ENCODE measurements around the gene CKMT2.

Gene CKMT2

GRCh38 chr5:81305785-81306184 lies 72.7 kb downstream of the CKMT2 start:
- Histone ChIP-seq H2AFZ (ENCODE audit: low read depth, low read length) (no peak overlapping the region), H3K9me3 (ENCODE audit: low read length) (no peaks in the 10 kb centered on the region), H3K4me1 (ENCODE audit: insufficient read depth, low read length) (peaks cover 6% of the 10 kb centered on the region), H3K4me3 (ENCODE audit: low read length) (no peak overlapping the region), H3K36me3 (ENCODE audit: insufficient read depth, low read length) (peaks cover 24% of the 10 kb centered on the region), H3K27me3 (ENCODE audit: insufficient read depth, low read length) (no peaks in the 10 kb centered on the region)

DNA sequence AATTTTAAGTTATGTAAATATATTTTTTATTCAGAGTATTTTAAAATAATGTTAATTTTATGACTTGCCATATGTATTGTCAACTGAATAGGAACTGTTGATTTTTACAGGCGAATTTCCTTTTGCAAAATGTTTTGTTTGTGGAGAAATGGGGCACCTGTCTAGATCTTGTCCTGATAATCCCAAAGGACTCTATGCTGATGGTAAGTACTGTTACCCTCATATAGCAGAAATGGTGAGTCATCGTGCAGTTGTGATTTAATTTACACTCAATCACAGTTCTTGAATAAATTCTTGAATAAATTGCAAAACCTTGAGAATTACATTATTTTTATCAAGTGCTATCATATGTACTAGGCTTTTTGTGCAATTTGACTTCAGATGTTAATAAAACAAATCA lies 75.7 kb downstream of the CKMT2 start:
- Histone ChIP-seq H3K27me3 (ENCODE audit: insufficient read depth, low read length) (no peaks in the 10 kb centered on the region), H3K36me3 (ENCODE audit: insufficient read depth, low read length) (peaks cover 50% of the 10 kb centered on the region), H3K4me3 (ENCODE audit: low read length) (no peak overlapping the region), H3K9me3 (ENCODE audit: low read length) (no peaks in the 10 kb centered on the region), H2AFZ (ENCODE audit: low read depth, low read length) (no peak overlapping the region), H3K4me1 (ENCODE audit: insufficient read depth, low read length) (no peaks in the 10 kb centered on the region)

DNA sequence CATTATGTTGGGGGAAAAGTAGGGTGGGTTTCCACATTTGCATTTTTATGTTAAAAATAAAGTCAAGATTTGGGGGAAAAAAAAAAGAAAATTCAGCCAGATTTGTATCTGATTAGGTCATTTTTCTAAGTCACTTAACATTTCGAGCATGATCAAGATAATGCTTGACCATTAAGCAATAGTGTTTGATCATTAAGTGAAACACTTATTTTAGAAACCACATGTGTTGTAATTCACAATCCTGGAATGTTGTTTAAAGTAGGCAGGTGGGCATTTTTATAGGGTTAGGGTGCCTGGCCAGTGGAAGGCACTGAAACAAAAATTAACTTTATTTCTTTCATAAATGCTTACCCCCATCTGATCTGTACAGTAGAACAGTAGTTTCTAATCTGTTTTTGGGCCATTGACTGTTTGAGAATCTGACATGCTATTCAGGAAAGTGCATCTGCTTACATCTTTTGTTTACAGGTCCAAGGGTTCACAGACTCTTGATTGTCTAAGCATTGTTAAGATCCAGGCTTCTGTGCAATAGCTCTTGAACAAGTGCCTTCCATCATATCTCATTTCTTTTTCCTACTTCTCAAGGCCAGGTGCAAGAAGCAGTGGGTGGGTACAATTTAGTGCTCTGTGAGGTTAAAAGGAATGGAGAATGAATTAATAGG lies 77.4 kb downstream of the CKMT2 start:
- Histone ChIP-seq H3K4me3 (ENCODE audit: low read length) (no peak overlapping the region), H3K27me3 (ENCODE audit: insufficient read depth, low read length) (no peaks in the 10 kb centered on the region), H2AFZ (ENCODE audit: low read depth, low read length) (no peak overlapping the region), H3K36me3 (ENCODE audit: insufficient read depth, low read length) (peaks cover 45% of the 10 kb centered on the region), H3K4me1 (ENCODE audit: insufficient read depth, low read length) (peaks cover 8% of the 10 kb centered on the region), H3K9me3 (ENCODE audit: low read length) (no peaks in the 10 kb centered on the region)

GRCh38 chr5:81313278-81313677 lies 80.2 kb downstream of the CKMT2 start:
- Histone ChIP-seq H2AFZ (ENCODE audit: low read depth, low read length) (no peak overlapping the region), H3K9me3 (ENCODE audit: low read length) (no peaks in the 10 kb centered on the region), H3K27me3 (ENCODE audit: insufficient read depth, low read length) (no peaks in the 10 kb centered on the region), H3K4me3 (ENCODE audit: low read length) (no peak overlapping the region), H3K4me1 (ENCODE audit: insufficient read depth, low read length) (peaks cover 9% of the 10 kb centered on the region), H3K36me3 (ENCODE audit: insufficient read depth, low read length) (peaks cover 41% of the 10 kb centered on the region)

DNA sequence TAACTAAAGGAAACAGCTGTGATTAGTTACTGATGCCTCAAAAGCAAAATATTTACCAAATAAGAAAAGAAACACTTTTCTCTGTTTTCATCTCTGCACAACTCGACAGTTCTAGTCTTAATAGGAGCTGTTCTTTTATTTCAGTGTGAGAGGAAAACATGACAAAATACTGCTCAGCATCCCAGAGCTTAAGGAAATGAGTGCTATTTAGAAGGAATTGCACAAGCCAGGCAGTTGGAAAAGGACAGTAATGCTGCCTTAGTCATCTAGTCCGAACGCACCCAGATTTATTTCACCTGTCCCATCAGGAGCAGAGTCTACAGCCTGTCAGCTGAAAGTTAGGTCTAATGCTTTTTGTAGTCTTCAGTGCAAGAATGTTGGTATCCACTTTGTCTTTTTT lies 80.6 kb downstream of the CKMT2 start:
- H3K36me3 ChIP-seq (ENCODE audit: insufficient read depth, low read length) = peaks cover 38% of the 10 kb centered on the region
- H3K9me3 ChIP-seq (ENCODE audit: low read length) = no peaks in the 10 kb centered on the region
- H3K4me1 ChIP-seq (ENCODE audit: insufficient read depth, low read length) = peaks cover 9% of the 10 kb centered on the region
- no peak overlapping the region for H3K4me3 ChIP-seq (ENCODE audit: low read length)
- H3K27me3 ChIP-seq (ENCODE audit: insufficient read depth, low read length) = no peaks in the 10 kb centered on the region
- no peak overlapping the region for H2AFZ ChIP-seq (ENCODE audit: low read depth, low read length)

- H3K27me3 ChIP-seq (ENCODE audit: insufficient read depth, low read length) = no peaks in the 10 kb centered on the region
- no peak overlapping the region for H3K4me3 ChIP-seq (ENCODE audit: low read length)
- H3K4me1 ChIP-seq (ENCODE audit: insufficient read depth, low read length) = peaks cover 9% of the 10 kb centered on the region
- H2AFZ ChIP-seq (ENCODE audit: low read depth, low read length) = no peak overlapping the region
- no peaks in the 10 kb centered on the region for H3K9me3 ChIP-seq (ENCODE audit: low read length)
- peaks cover 32% of the 10 kb centered on the region for H3K36me3 ChIP-seq (ENCODE audit: insufficient read depth, low read length)
Measured at GRCh38 chr5:81314581-81314980, 81.5 kb downstream of the CKMT2 start.

GRCh38 chr5:81315336-81315735 lies 82.2 kb downstream of the CKMT2 start:
- Histone ChIP-seq H3K36me3 (ENCODE audit: insufficient read depth, low read length) (peaks cover 31% of the 10 kb centered on the region), H3K4me3 (ENCODE audit: low read length) (no peak overlapping the region), H3K9me3 (ENCODE audit: low read length) (no peaks in the 10 kb centered on the region), H3K4me1 (ENCODE audit: insufficient read depth, low read length) (peaks cover 9% of the 10 kb centered on the region), H3K27me3 (ENCODE audit: insufficient read depth, low read length) (no peaks in the 10 kb centered on the region), H2AFZ (ENCODE audit: low read depth, low read length) (no peak overlapping the region)

- no peaks in the 10 kb centered on the region for H3K27me3 ChIP-seq (ENCODE audit: insufficient read depth, low read length)
- no peak overlapping the region for H3K4me3 ChIP-seq (ENCODE audit: low read length)
- H2AFZ ChIP-seq (ENCODE audit: low read depth, low read length) = no peak overlapping the region
- H3K36me3 ChIP-seq (ENCODE audit: insufficient read depth, low read length) = peaks cover 26% of the 10 kb centered on the region
- peaks cover 9% of the 10 kb centered on the region for H3K4me1 ChIP-seq (ENCODE audit: insufficient read depth, low read length)
- no peaks in the 10 kb centered on the region for H3K9me3 ChIP-seq (ENCODE audit: low read length)
Measured at GRCh38 chr5:81315830-81316229, 82.7 kb downstream of the CKMT2 start.

All from neuron (in vitro differentiated cells).